Lower leg skin (tissue), 3 donors: ENCODE results near the gene BICRA.

ENCODE experiments used
- POLR2A ChIP-seq, 2 donors: fragments of 450-650 bp; IDR thresholded peaks; one replicate each; pipeline ENCODE4 v1.6.1; 2016 to 2017; ENCODE audit warnings: antibody characterized with exemption in 2 of 2, mild to moderate bottlenecking in 1 of 2, moderate library complexity in 1 of 2
- TF ChIP-seq, protein P1 (sequence below), 3 donors: fragments of 450-650 bp; IDR thresholded peaks; one replicate each; pipeline ENCODE4 v1.5.1; 2016; ENCODE audit warnings: antibody characterized with exemption in 3 of 3, mild to moderate bottlenecking in 3 of 3, moderate library complexity in 2 of 3

- TF ChIP-seq POLR2A (IDR thresholded peaks at IDR 0.05) = no peak
- TF ChIP-seq, protein P1, sequence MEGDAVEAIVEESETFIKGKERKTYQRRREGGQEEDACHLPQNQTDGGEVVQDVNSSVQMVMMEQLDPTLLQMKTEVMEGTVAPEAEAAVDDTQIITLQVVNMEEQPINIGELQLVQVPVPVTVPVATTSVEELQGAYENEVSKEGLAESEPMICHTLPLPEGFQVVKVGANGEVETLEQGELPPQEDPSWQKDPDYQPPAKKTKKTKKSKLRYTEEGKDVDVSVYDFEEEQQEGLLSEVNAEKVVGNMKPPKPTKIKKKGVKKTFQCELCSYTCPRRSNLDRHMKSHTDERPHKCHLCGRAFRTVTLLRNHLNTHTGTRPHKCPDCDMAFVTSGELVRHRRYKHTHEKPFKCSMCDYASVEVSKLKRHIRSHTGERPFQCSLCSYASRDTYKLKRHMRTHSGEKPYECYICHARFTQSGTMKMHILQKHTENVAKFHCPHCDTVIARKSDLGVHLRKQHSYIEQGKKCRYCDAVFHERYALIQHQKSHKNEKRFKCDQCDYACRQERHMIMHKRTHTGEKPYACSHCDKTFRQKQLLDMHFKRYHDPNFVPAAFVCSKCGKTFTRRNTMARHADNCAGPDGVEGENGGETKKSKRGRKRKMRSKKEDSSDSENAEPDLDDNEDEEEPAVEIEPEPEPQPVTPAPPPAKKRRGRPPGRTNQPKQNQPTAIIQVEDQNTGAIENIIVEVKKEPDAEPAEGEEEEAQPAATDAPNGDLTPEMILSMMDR (IDR thresholded peaks at IDR 0.05) = no peak
Measured at GRCh38 chr19:47704024-47704423, 95.1 kb downstream of the BICRA start.
